B cell (primary cell): ENCODE data around the gene ALOX15.

Source experiments
- EZH2 ChIP-seq: IDR thresholded peaks from 2 replicates; pipeline ENCODE4 v1.6.1; 2012; ENCODE audit warnings: borderline replicate concordance, low read depth, mild to moderate bottlenecking, moderate library complexity, low read length; ENCODE audit not compliant: insufficient read depth, poor library complexity, severe bottlenecking
- TF ChIP-seq, protein P1 (sequence below): fragments of 200-600 bp; IDR thresholded peaks from one replicate; pipeline ENCODE4 v1.8.0; 2022; ENCODE audit warnings: antibody characterized with exemption, mild to moderate bottlenecking

DNA sequence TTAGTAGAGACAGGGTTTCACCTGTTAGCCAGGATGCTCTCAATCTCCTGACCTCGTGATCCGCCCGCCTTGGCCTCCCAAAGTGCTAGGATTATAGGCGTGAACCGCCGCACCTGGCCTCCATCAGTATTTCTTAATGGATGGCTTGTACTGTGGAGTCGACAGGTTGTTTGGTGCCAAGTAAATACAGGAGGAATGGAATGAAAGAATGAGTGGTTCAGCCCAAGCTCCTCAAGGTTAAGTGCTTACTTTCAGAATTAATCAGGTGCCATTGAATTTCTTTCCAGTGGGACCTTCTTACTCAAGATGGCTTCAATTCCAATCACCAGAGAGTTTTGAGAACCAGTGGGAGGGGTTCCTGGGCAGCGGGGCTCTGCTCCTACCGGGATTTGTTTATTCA lies 25.0 kb downstream of the ALOX15 start:
- TF ChIP-seq EZH2: no peak
- TF ChIP-seq, protein P1, sequence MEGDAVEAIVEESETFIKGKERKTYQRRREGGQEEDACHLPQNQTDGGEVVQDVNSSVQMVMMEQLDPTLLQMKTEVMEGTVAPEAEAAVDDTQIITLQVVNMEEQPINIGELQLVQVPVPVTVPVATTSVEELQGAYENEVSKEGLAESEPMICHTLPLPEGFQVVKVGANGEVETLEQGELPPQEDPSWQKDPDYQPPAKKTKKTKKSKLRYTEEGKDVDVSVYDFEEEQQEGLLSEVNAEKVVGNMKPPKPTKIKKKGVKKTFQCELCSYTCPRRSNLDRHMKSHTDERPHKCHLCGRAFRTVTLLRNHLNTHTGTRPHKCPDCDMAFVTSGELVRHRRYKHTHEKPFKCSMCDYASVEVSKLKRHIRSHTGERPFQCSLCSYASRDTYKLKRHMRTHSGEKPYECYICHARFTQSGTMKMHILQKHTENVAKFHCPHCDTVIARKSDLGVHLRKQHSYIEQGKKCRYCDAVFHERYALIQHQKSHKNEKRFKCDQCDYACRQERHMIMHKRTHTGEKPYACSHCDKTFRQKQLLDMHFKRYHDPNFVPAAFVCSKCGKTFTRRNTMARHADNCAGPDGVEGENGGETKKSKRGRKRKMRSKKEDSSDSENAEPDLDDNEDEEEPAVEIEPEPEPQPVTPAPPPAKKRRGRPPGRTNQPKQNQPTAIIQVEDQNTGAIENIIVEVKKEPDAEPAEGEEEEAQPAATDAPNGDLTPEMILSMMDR: no peak
